Smooth muscle cell (in vitro differentiated cells): Measurements from ENCODE around the gene CYTH1. TPM values are rescaled to one million over a fixed set of nuclear protein-coding genes. Genes with fewer than 3 reads are reported as not detected.

Experiments used
- DNase-seq: peaks from one replicate; lab custom pipeline; 2025; ENCODE audit not compliant: unreplicated experiment; lab: John Stamatoyannopoulos, UW
- H2AFZ ChIP-seq: fragments of 200-600 bp; sonication (generic); 2 replicates; pipeline ENCODE4 v1.6.0; 2016; ENCODE audit warnings: antibody characterized with exemption, low read depth, mild to moderate bottlenecking
- H3F3A ChIP-seq: fragments of 200-600 bp; sonication (generic); 2 replicates; pipeline ENCODE4 v1.6.0; 2017; ENCODE audit warnings: antibody characterized with exemption, low read depth
- H3K27ac ChIP-seq: fragments of 200-600 bp; sonication (generic); 2 replicates; pipeline ENCODE4 v1.5.1; 2016; ENCODE audit warnings: low read depth, mild to moderate bottlenecking
- H3K27me3 ChIP-seq: fragments of 200-600 bp; sonication (generic); 2 replicates; pipeline ENCODE4 v1.6.1; 2016; ENCODE audit warnings: low read depth, mild to moderate bottlenecking
- H3K36me3 ChIP-seq: fragments of 200-600 bp; sonication (generic); 2 replicates; pipeline ENCODE4 v1.5.1; 2016; ENCODE audit warnings: low read depth
- H3K4me1 ChIP-seq: fragments of 200-600 bp; sonication (generic); 2 replicates; pipeline ENCODE4 v1.5.1; 2016; ENCODE audit warnings: low read depth
- H3K4me2 ChIP-seq: fragments of 200-600 bp; sonication (generic); 2 replicates; pipeline ENCODE4 v1.6.0; 2016; ENCODE audit warnings: mild to moderate bottlenecking
- H3K4me3 ChIP-seq: fragments of 200-600 bp; sonication (generic); 2 replicates; pipeline ENCODE4 v1.5.1; 2016; ENCODE audit warnings: mild to moderate bottlenecking
- H3K79me2 ChIP-seq: fragments of 200-600 bp; sonication (generic); 2 replicates; pipeline ENCODE4 v1.6.0; 2016; ENCODE audit warnings: low read depth, mild to moderate bottlenecking
- H3K9ac ChIP-seq: fragments of 200-600 bp; sonication (generic); 2 replicates; pipeline ENCODE4 v1.6.0; 2016; ENCODE audit warnings: low read depth
- H3K9me3 ChIP-seq: fragments of 200-600 bp; sonication (generic); replicated peaks from 2 replicates; pipeline ENCODE4 v1.5.1; 2016; ENCODE audit warnings: low read depth
- H4K20me1 ChIP-seq: fragments of 200-600 bp; sonication (generic); 2 replicates; pipeline ENCODE4 v1.6.0; 2016; ENCODE audit warnings: low read depth
- WGBS: methylation state at CpG from one replicate; pipeline ENCODE4 v1.1.7; 2016; ENCODE audit warnings: low lambda C conversion rate; 5-methylcytosine and 5-hydroxymethylcytosine counted together
- polyA plus RNA-seq: library from polyadenylated mRNA; unstranded; fragments of >200 nt; fragmentation: Nextera tagmentation; extraction: Ambion mirVana; gene quantifications from 2 replicates; pipeline ENCODE4 v1.2.1, GENCODE V29; 2016
- total RNA-seq: library from RNA; depleted of rRNA; stranded (reverse); fragments of >200 nt; gene quantifications from 2 replicates; pipeline ENCODE4 v1.2.3, GENCODE V29; 2014
- TF ChIP-seq, protein P1 (sequence below): fragments of 200-600 bp; sonication (generic); IDR thresholded peaks from 2 replicates; pipeline ENCODE4 v1.5.1; 2017; ENCODE audit warnings: borderline replicate concordance, mild to moderate bottlenecking, antibody characterized with exemption; ENCODE audit not compliant: insufficient read depth, poor library complexity, severe bottlenecking

CYTH1 gene
- total and polyA plus RNA-seq, 2 experiments from 2014 or later, result 14.1 to 19.3 TPM

DNA sequence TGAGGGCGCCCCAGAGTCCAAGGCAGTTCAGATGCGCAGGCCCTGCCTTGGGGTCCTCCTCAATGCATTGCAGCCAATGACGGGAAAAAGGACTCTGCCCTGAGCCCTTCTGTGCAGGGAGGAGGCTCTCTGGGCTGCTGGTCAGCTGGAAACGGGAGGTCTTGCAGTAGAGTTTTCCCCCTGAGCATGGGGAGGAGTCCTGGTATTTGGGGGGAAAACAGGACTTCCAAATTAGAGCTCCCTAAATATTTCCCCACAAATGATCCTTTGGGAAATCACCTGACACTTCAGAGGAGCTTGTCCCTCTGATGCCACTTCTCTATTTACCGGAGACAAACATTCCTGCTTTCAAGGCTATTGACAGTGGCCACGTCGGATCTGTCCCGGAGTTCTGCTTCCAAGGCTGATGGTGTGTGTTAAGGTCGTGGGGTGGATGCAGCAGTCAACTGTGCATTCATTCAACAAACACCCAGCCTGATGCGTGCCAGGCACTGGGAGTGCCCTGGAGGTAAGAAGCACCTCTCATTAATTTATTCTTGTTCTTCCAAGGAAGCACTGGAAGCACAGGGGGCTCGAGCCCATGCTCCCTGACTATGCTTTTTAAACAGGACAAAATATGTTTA lies 131.9 kb downstream of the CYTH1 start:
- H3K9ac ChIP-seq, result no peak overlapping the region

DNA sequence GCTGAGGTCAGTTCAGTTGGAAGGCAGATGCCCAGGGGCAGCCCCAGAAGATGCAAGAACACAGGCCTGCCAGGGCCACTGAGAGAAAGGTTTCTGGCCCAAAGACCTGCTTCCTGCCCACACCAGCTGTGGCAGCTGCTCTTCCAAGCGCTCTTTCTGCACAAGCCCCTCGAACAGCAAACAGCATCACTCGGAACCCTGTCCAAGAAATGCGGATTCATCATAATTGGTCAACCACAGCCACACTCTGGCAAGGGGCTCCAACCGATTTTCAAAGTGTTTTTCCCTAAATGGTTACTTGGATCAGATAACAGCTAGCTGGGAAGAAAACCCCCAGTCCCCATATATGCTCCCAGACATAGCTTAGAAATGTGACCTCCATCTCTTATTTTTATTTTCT lies 133.8 kb downstream of the CYTH1 start:
- no peaks in the 10 kb centered on the region for H3F3A ChIP-seq
- no peak overlapping the region for H2AFZ ChIP-seq
- no peak overlapping the region for H3K27ac ChIP-seq
- TF ChIP-seq, protein P1, sequence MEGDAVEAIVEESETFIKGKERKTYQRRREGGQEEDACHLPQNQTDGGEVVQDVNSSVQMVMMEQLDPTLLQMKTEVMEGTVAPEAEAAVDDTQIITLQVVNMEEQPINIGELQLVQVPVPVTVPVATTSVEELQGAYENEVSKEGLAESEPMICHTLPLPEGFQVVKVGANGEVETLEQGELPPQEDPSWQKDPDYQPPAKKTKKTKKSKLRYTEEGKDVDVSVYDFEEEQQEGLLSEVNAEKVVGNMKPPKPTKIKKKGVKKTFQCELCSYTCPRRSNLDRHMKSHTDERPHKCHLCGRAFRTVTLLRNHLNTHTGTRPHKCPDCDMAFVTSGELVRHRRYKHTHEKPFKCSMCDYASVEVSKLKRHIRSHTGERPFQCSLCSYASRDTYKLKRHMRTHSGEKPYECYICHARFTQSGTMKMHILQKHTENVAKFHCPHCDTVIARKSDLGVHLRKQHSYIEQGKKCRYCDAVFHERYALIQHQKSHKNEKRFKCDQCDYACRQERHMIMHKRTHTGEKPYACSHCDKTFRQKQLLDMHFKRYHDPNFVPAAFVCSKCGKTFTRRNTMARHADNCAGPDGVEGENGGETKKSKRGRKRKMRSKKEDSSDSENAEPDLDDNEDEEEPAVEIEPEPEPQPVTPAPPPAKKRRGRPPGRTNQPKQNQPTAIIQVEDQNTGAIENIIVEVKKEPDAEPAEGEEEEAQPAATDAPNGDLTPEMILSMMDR, result no peak
- no peaks in the 10 kb centered on the region for H4K20me1 ChIP-seq
- no peak for DNase-seq
- H3K4me2 ChIP-seq, result no peak overlapping the region
- H3K79me2 ChIP-seq, result no peaks in the 10 kb centered on the region
- no peak overlapping the region for H3K4me3 ChIP-seq
- no peaks in the 10 kb centered on the region for H3K27me3 ChIP-seq
- no peaks in the 10 kb centered on the region for H3K4me1 ChIP-seq
- H3K9me3 ChIP-seq, result no peaks in the 10 kb centered on the region
- no peaks in the 10 kb centered on the region for H3K36me3 ChIP-seq
- WGBS, result 93% methylated on average over 5 of the region's 5 CpGs
- H3K9ac ChIP-seq, result no peak overlapping the region

More for the DNA sequence above, 131.9 kb downstream of the CYTH1 start:
- WGBS, result 86% methylated on average over 11 of the region's 11 CpGs
- TF ChIP-seq, protein P1, result no peak
- Histone ChIP-seq H3K36me3 (no peaks in the 10 kb centered on the region), H3K27ac (no peak overlapping the region), H4K20me1 (no peaks in the 10 kb centered on the region), H3F3A (no peaks in the 10 kb centered on the region), H3K4me3 (no peak overlapping the region), H3K79me2 (no peaks in the 10 kb centered on the region), H3K4me1 (no peaks in the 10 kb centered on the region), H3K4me2 (no peak overlapping the region), H2AFZ (no peak overlapping the region), H3K9me3 (no peaks in the 10 kb centered on the region), H3K27me3 (no peaks in the 10 kb centered on the region)
- no peak for DNase-seq

DNA sequence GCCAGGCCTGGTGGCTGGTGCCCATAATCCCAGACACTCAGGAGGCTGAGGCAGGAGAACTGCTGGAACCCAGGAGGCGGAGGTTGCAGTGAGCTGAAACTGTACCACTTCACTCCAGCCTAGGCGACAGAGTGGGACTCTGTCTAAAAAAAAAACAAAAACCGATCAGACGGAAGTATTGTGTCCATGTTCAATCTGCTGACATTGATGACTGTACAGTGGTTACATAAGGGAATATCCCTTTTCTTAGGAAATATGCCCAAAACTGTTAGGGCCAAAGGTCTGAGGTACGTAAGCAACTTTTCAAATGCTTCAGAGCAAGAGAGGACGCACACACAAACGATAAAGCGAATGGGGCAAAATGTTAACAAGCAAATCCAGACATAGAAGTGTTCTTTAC lies 135.0 kb downstream of the CYTH1 start:
- Histone ChIP-seq H3K27ac (no peak overlapping the region), H4K20me1 (no peaks in the 10 kb centered on the region), H3K79me2 (no peaks in the 10 kb centered on the region), H3K9ac (no peak overlapping the region), H3K4me1 (no peaks in the 10 kb centered on the region), H3K4me3 (no peak overlapping the region), H3K9me3 (no peaks in the 10 kb centered on the region), H3K4me2 (no peak overlapping the region), H3F3A (no peaks in the 10 kb centered on the region), H3K36me3 (no peaks in the 10 kb centered on the region), H3K27me3 (no peaks in the 10 kb centered on the region), H2AFZ (no peak overlapping the region)
- no peak for DNase-seq
- WGBS, result 95% methylated on average over 8 of the region's 8 CpGs
- TF ChIP-seq, protein P1, result no peak
